ENCODE results near the gene NEU1.
"Not testable (repeated sequence)": the region's sequence is repeated elsewhere in the genome, so short reads cannot be mapped to it uniquely, and the experiment has no call there.

The NEU1 gene

GRCh38 chr6:31862344-31863235, at the start of gene NEU1:
NEU1 (minus strand) TSS chr6:31862821; CDS start chr6:31862776, 45 bp downstream.
- peak; percentile 96 for DNase-seq

DNA sequence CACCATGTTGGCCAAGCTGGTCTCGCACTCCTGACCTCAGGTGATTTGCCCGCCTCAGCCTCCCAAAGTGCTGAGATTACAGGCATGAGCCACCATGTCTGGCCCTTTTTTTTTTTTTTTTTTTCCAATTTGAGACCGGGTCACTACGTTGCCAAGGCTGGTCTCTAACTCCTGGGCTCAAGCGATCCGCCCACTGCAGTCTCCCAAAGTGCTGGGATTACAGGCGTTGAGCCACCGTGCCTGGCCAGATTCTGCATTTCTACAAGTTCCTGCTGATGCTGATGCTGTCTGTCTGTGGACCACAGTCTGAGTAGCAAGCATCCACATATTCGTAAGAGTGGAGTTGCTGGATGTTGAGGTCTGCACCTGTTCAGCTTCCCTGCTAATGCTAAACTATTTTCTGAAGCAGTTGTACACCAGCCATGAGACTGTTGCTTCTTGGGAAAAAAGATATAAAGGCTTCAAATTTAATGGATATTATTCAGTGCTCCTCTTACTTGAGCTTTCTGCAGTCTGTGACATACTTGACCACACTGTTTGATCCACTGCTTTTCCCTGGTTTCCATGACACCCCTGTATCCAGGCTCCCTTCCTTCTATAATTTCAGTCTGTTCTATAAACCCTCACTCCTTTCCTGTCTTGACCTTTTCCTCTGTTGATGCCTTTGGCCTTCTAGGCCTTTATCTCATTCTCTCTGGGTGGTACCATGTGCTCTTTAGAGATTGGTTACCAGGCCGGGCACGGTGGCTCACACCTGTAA, 49.4 kb upstream of the NEU1 start:
- no peak for DNase-seq

- not testable (repeated sequence) for DNase-seq
Measured at GRCh38 chr6:31909298-31909697, 46.7 kb upstream of the NEU1 start.

DNA sequence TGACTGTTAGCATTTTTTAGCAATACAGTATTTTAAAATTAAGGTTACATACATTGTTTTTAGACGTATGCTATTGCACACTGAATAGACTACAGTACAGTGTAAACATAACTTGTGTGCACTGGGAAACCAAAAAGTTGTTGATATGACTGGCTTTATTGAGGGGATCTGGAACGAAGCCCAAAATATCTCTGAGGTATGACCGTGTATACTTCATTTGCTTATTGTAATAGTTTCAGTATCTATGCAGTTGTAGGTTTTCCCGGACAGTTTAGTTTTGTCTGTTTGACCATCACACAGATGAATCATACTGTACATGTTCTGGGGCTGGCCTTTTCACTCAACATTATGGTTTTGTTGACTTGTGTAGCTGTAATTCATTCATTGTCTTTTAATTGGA, 46.2 kb upstream of the NEU1 start:
- no peak for DNase-seq

DNA sequence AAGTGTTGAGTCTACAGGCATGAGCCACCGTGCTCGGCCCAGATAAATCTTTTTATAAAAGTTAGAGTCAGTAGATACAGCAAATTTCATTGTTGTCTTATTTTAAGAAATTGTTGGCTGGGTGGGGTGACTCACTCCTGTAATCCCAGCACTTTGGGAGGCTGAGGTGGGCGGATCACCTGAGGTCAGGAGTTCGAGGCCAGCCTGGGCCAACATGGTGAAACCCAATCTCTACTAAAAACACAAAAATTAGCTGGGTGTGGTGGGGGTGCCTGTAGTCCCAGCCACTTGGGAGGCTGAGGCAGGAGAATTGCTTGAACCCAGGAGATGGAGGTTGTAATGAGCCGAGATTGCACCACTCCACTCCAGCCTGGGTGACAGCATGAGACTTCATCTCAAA, 45.6 kb upstream of the NEU1 start:
- DNase-seq, result not testable (repeated sequence)

DNA sequence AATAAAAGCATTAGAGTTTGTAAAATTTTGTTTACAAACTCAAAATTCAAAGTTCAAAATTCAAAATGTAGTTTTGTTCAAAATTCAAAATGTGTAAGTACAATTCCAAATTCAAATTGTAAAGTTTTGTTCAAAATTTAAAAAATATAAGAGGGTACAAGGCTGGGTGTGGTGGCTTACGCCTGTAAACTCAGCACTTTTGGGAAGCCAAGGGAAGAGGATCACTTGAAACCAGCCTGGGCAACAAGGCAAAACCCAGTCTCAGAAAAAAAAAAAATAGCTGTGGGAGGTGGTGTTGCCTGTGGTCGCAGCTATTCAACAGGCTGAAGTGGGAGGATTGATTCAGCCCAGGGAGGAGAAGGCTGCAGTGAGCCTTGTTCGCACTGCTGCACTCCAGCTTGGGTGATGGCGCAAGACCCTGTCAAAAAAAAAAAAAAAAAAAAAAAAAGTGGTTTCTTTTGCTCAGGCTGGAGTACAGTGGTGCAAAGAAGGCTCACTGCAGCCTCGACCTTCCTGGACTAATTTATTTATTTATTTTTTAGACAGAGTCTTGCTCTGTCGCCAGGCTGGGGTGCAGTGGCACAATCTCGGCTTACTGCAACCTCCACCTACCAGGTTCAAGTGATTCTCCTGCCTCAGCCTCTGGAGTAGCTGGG, 44.7 kb upstream of the NEU1 start:
- no peak for DNase-seq

GRCh38 chr6:31906727-31907126, 44.1 kb upstream of the NEU1 start:
- not testable (repeated sequence) for DNase-seq

DNA sequence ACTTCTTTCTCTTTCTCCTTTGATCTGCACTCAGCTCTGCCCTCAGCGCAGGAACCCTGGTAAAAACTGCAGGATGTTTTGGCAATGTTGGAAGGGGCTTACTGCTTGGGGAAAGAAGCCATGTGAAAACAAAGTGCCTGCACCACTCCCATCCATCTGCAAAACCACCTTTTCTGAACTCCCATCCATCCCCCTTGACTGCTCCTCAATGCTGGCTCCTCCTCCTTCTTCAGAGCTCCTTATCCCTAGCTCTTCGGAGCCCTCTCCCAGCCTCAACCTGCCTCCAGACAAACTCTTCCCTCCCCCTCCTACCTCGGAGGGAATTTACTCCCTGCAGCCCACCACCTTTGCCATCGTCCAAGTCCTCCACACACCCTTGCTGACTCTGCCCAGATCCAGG, 43.5 kb upstream of the NEU1 start:
- no peak for DNase-seq

GRCh38 chr6:31905041-31905440, 42.4 kb upstream of the NEU1 start:
- DNase-seq, result no peak

GRCh38 chr6:31903957-31904356, 41.3 kb upstream of the NEU1 start:
- DNase-seq, result no peak

GRCh38 chr6:31901953-31902643, 39.5 kb upstream of the NEU1 start, which contains the start of gene ZBTB12:
ZBTB12 (minus strand) TSS chr6:31902086; CDS start chr6:31901305, 781 bp downstream.
- DNase-seq, result peak; percentile 52

GRCh38 chr6:31901415-31901952, 38.9 kb upstream of the NEU1 start:
- no peak for DNase-seq

DNA sequence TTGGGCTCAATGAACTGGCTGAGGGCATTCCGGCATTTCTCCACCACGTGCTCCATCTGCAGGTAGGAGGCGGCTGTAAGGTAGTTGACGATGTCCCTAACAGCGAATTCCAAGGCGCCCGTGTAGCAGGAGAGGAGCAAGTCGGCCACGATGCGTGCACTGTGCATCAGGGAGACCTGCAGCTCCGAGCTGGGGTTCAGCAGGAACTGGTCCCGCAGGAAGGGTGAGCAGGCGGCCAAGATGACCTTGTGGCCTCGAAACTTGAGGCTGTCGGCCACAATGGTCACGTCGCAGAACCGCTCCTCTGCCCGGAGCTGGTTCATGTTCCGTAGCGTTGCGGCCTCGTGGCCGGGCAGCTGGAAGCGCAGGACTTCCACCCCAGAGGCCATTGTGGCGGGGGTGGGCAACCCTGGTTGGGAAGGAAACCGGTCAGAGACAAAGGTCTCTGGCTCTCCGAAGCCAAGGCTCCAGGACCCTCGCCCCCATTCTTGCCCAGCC, 38.3 kb upstream of the NEU1 start:
- DNase-seq, result no peak

GRCh38 chr6:31899882-31900722, 37.5 kb upstream of the NEU1 start:
- DNase-seq, result no peak

- no peak for DNase-seq
Measured at GRCh38 chr6:31899215-31899614, 36.6 kb upstream of the NEU1 start.

GRCh38 chr6:31898383-31899011, 35.9 kb upstream of the NEU1 start:
- DNase-seq, result peak; percentile 12

GRCh38 chr6:31897612-31898382, 35.2 kb upstream of the NEU1 start, which contains the start of gene EHMT2:
EHMT2 (minus strand) TSS chr6:31897698; CDS start chr6:31897677, 21 bp downstream.
- DNase-seq, result peak; percentile 53

GRCh38 chr6:31896856-31897611, 34.4 kb upstream of the NEU1 start:
- no peak for DNase-seq

GRCh38 chr6:31896493-31896855, 33.9 kb upstream of the NEU1 start:
- DNase-seq, result no peak
